Astrocyte (in vitro differentiated cells and primary cell): ENCODE measurements around the gene ATXN7L1. TPM values are rescaled to one million over a fixed set of nuclear protein-coding genes. Genes with fewer than 3 reads are reported as not detected.

ENCODE experiments used
- DNase-seq: peaks from one replicate; pipeline ENCODE4 v3.0.0-alpha.2; 2010; ENCODE audit warnings: low read depth
- FAIRE-seq: peaks from 2 replicates; lab custom pipeline; 2011; peaks lifted over from hg19 to GRCh38; lab: Jason Lieb, UNC
- H2AFZ ChIP-seq: 2 replicates; pipeline ENCODE4 v1.6.0; 2012; ENCODE audit warnings: low read depth, low read length, inconsistent platforms
- H3K27ac ChIP-seq: 2 replicates; pipeline ENCODE4 v1.5.1; 2011; ENCODE audit warnings: low read depth, low read length, inconsistent platforms
- H3K27me3 ChIP-seq: 2 replicates; pipeline ENCODE4 v1.6.0; 2011; ENCODE audit warnings: low read length, inconsistent platforms; ENCODE audit not compliant: insufficient read depth
- H3K36me3 ChIP-seq: 2 replicates; pipeline ENCODE4 v1.5.1; 2011; ENCODE audit warnings: low read length, inconsistent platforms; ENCODE audit not compliant: insufficient read depth
- H3K4me1 ChIP-seq: 2 replicates; pipeline ENCODE4 v1.5.1; 2011; ENCODE audit warnings: low read length, inconsistent platforms; ENCODE audit not compliant: insufficient read depth
- H3K4me2 ChIP-seq: 2 replicates; pipeline ENCODE4 v1.6.0; 2012; ENCODE audit warnings: low read length, inconsistent platforms
- H3K4me3 ChIP-seq: 2 replicates; pipeline ENCODE4 v1.5.1; 2011; ENCODE audit warnings: low read depth, mild to moderate bottlenecking, low read length, inconsistent platforms; ENCODE audit not compliant: insufficient read depth
- H3K79me2 ChIP-seq: 2 replicates; pipeline ENCODE4 v1.6.0; 2012; ENCODE audit warnings: mild to moderate bottlenecking, low read length, inconsistent platforms; ENCODE audit not compliant: insufficient read depth
- H3K9ac ChIP-seq: 2 replicates; pipeline ENCODE4 v1.6.0; 2012; ENCODE audit warnings: mild to moderate bottlenecking, low read length, inconsistent platforms
- H3K9me3 ChIP-seq: 2 replicates; pipeline ENCODE4 v1.5.1; 2012; ENCODE audit warnings: low read depth, mild to moderate bottlenecking, low read length, inconsistent platforms; ENCODE audit not compliant: insufficient read depth
- H4K20me1 ChIP-seq: 2 replicates; pipeline ENCODE4 v1.6.0; 2012; ENCODE audit warnings: low read length, inconsistent platforms; ENCODE audit not compliant: insufficient read depth
- H3K27ac Mint-ChIP-seq: one replicate; pipeline ENCODE4 v1.8.0; 2021; ENCODE audit warnings: mild to moderate bottlenecking, mixed read lengths; ENCODE audit not compliant: unreplicated experiment
- H3K27me3 Mint-ChIP-seq: one replicate; pipeline ENCODE4 v1.8.0; 2021; ENCODE audit warnings: low read depth, mixed read lengths; ENCODE audit not compliant: unreplicated experiment
- H3K36me3 Mint-ChIP-seq: one replicate; pipeline ENCODE4 v1.8.0; 2021; ENCODE audit warnings: low read depth, mixed read lengths; ENCODE audit not compliant: unreplicated experiment
- H3K4me1 Mint-ChIP-seq: one replicate; pipeline ENCODE4 v1.8.0; 2021; ENCODE audit warnings: low read depth, mixed read lengths; ENCODE audit not compliant: unreplicated experiment
- H3K4me3 Mint-ChIP-seq: one replicate; pipeline ENCODE4 v1.8.0; 2021; ENCODE audit warnings: mild to moderate bottlenecking, moderate library complexity, mixed read lengths; ENCODE audit not compliant: unreplicated experiment
- H3K9me3 Mint-ChIP-seq: one replicate; pipeline ENCODE4 v1.8.0; 2021; ENCODE audit warnings: mild to moderate bottlenecking, mixed read lengths; ENCODE audit not compliant: unreplicated experiment
- EZH2 ChIP-seq: IDR thresholded peaks from 2 replicates; pipeline ENCODE4 v1.6.1; 2012; ENCODE audit warnings: mild to moderate bottlenecking, low read length, inconsistent platforms; ENCODE audit not compliant: insufficient read depth
- total RNA-seq: library from RNA; stranded (reverse); gene quantifications from 2 replicates; pipeline ENCODE4 v1.2.1, GENCODE V29; 2021
- TF ChIP-seq, protein P1 (sequence below): IDR thresholded peaks from 2 replicates; pipeline ENCODE4 v1.5.1; 2011; ENCODE audit warnings: low read depth, mild to moderate bottlenecking, inconsistent platforms, low read length, moderate library complexity; ENCODE audit not compliant: insufficient read depth

Gene ATXN7L1
- total RNA-seq, 1 donor from 2014 or later = 7.6 TPM

GRCh38 chr7:105625986-105626385 lies 250.4 kb downstream of the ATXN7L1 start:
- Histone ChIP-seq H3K4me1 (no peaks in the 10 kb centered on the region), H3K4me2 (no peak overlapping the region), H3K27ac (no peak overlapping the region), H3K79me2 (no peaks in the 10 kb centered on the region), H4K20me1 (no peaks in the 10 kb centered on the region), H3K4me3 (no peak overlapping the region), H3K27me3 (no peaks in the 10 kb centered on the region), H3K36me3 (no peaks in the 10 kb centered on the region), H3K9me3 (no peaks in the 10 kb centered on the region), H2AFZ (no peak overlapping the region), H3K9ac (no peak overlapping the region)
- no peaks in the 10 kb centered on the region for H3K4me1 Mint-ChIP-seq
- H3K4me3 Mint-ChIP-seq = no peak overlapping the region
- FAIRE-seq (no peak), DNase-seq (no peak)
- TF ChIP-seq EZH2 = no peak
- TF ChIP-seq, protein P1, sequence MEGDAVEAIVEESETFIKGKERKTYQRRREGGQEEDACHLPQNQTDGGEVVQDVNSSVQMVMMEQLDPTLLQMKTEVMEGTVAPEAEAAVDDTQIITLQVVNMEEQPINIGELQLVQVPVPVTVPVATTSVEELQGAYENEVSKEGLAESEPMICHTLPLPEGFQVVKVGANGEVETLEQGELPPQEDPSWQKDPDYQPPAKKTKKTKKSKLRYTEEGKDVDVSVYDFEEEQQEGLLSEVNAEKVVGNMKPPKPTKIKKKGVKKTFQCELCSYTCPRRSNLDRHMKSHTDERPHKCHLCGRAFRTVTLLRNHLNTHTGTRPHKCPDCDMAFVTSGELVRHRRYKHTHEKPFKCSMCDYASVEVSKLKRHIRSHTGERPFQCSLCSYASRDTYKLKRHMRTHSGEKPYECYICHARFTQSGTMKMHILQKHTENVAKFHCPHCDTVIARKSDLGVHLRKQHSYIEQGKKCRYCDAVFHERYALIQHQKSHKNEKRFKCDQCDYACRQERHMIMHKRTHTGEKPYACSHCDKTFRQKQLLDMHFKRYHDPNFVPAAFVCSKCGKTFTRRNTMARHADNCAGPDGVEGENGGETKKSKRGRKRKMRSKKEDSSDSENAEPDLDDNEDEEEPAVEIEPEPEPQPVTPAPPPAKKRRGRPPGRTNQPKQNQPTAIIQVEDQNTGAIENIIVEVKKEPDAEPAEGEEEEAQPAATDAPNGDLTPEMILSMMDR = no peak
- no peaks in the 10 kb centered on the region for H3K27me3 Mint-ChIP-seq
- no peak overlapping the region for H3K27ac Mint-ChIP-seq
- H3K36me3 Mint-ChIP-seq = peaks cover 8% of the 10 kb centered on the region
- peaks cover 2% of the 10 kb centered on the region for H3K9me3 Mint-ChIP-seq

GRCh38 chr7:105623906-105624305 lies 252.5 kb downstream of the ATXN7L1 start:
- no peak for FAIRE-seq
- H3K4me1 Mint-ChIP-seq = no peaks in the 10 kb centered on the region
- peaks cover 8% of the 10 kb centered on the region for H3K36me3 Mint-ChIP-seq
- no peaks in the 10 kb centered on the region for H3K36me3 ChIP-seq
- no peak overlapping the region for H2AFZ ChIP-seq
- H3K4me3 Mint-ChIP-seq = no peak overlapping the region
- H3K27ac ChIP-seq = no peak overlapping the region
- no peak for TF ChIP-seq EZH2
- TF ChIP-seq, protein P1 = no peak
- H3K27ac Mint-ChIP-seq = no peak overlapping the region
- peaks cover 2% of the 10 kb centered on the region for H3K9me3 Mint-ChIP-seq
- DNase-seq = no peak
- H3K27me3 ChIP-seq = no peaks in the 10 kb centered on the region
- no peak overlapping the region for H3K4me2 ChIP-seq
- H3K9ac ChIP-seq = no peak overlapping the region
- no peaks in the 10 kb centered on the region for H3K4me1 ChIP-seq
- H4K20me1 ChIP-seq = no peaks in the 10 kb centered on the region
- H3K27me3 Mint-ChIP-seq = no peaks in the 10 kb centered on the region
- H3K4me3 ChIP-seq = no peak overlapping the region
- H3K9me3 ChIP-seq = no peaks in the 10 kb centered on the region
- no peaks in the 10 kb centered on the region for H3K79me2 ChIP-seq

GRCh38 chr7:105623378-105623777 lies 253.0 kb downstream of the ATXN7L1 start:
- H3K4me3 Mint-ChIP-seq = no peak overlapping the region
- no peak for FAIRE-seq
- TF ChIP-seq EZH2 = no peak
- TF ChIP-seq, protein P1 = no peak
- no peaks in the 10 kb centered on the region for H3K36me3 ChIP-seq
- no peak overlapping the region for H3K27ac Mint-ChIP-seq
- H3K9me3 ChIP-seq = no peaks in the 10 kb centered on the region
- H3K27ac ChIP-seq = no peak overlapping the region
- peaks cover 2% of the 10 kb centered on the region for H3K9me3 Mint-ChIP-seq
- H3K27me3 ChIP-seq = no peaks in the 10 kb centered on the region
- no peaks in the 10 kb centered on the region for H3K27me3 Mint-ChIP-seq
- H3K4me1 Mint-ChIP-seq = no peaks in the 10 kb centered on the region
- no peaks in the 10 kb centered on the region for H4K20me1 ChIP-seq
- H3K9ac ChIP-seq = no peak overlapping the region
- no peak overlapping the region for H3K4me2 ChIP-seq
- no peaks in the 10 kb centered on the region for H3K4me1 ChIP-seq
- H3K36me3 Mint-ChIP-seq = peaks cover 8% of the 10 kb centered on the region
- H3K79me2 ChIP-seq = no peaks in the 10 kb centered on the region
- no peak for DNase-seq
- no peak overlapping the region for H3K4me3 ChIP-seq
- H2AFZ ChIP-seq = no peak overlapping the region
